ENCODE measurements around the gene KCNG4.

The KCNG4 gene

DNA sequence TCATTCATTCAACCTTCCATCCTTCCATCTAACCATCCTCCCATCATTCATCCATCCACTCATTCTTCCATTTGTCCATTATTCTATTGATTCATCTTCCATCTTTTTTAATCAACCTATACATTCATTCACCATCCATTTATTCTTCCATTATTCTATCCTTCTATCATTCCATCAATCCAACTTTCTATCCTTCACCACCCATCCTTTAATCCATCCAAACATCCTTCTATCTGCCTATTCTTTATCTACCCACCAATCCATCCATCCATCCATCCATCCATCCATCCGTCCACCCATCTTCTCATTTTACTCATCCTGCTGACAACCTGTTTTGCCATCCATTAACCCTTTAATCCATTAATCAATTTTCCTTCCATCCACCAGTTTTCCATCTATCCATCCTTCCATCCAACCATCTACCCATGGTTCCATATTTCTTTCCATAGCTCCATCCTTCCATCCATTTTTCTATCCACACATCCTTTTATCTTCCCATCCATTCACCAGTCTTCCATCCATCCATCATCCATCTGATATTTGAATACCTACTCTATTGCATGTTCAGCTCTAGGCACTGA is 33.0 kb upstream of the KCNG4 start:
- no peak overlapping the region for H3K4me3 ChIP-seq (replicated peaks; ENCODE audit: low read depth, low read length)
- no peak for DNase-seq (ENCODE audit: extremely low read depth, low read depth)
- TF ChIP-seq, protein P1, sequence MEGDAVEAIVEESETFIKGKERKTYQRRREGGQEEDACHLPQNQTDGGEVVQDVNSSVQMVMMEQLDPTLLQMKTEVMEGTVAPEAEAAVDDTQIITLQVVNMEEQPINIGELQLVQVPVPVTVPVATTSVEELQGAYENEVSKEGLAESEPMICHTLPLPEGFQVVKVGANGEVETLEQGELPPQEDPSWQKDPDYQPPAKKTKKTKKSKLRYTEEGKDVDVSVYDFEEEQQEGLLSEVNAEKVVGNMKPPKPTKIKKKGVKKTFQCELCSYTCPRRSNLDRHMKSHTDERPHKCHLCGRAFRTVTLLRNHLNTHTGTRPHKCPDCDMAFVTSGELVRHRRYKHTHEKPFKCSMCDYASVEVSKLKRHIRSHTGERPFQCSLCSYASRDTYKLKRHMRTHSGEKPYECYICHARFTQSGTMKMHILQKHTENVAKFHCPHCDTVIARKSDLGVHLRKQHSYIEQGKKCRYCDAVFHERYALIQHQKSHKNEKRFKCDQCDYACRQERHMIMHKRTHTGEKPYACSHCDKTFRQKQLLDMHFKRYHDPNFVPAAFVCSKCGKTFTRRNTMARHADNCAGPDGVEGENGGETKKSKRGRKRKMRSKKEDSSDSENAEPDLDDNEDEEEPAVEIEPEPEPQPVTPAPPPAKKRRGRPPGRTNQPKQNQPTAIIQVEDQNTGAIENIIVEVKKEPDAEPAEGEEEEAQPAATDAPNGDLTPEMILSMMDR (IDR thresholded peaks at IDR 0.05; ENCODE audit: low read depth, low read length, missing control alignments) = no peak

DNA sequence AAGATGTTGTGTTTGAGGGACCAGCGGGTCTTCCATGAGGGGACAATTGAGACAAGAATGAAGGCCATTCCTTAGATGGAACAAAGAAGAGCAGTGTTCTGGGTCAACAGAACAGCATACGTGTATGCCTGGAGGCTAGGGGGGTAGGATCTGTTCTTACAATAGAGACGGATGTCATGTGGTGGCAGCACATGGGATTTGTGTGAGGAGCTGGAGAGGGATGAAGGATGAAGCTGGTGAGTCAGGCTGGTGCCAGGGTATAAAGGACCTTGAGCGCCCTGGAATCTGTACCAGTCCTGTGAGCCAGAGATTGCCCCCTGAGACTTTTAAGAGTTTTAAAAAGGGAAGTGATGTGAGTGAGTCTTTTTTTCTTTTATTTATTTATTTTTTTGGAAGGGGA is 32.1 kb upstream of the KCNG4 start:
- H3K4me3 ChIP-seq (replicated peaks; ENCODE audit: low read depth, low read length) = no peak overlapping the region
- no peak for DNase-seq (ENCODE audit: extremely low read depth, low read depth)
- TF ChIP-seq, protein P1 (IDR thresholded peaks at IDR 0.05; ENCODE audit: low read depth, low read length, missing control alignments) = no peak

GRCh38 chr16:84271037-84271436 is 31.2 kb upstream of the KCNG4 start:
- no peak overlapping the region for H3K4me3 ChIP-seq (replicated peaks; ENCODE audit: low read depth, low read length)
- no peak for DNase-seq (ENCODE audit: extremely low read depth, low read depth)
- TF ChIP-seq, protein P1 (IDR thresholded peaks at IDR 0.05; ENCODE audit: low read depth, low read length, missing control alignments) = no peak

DNA sequence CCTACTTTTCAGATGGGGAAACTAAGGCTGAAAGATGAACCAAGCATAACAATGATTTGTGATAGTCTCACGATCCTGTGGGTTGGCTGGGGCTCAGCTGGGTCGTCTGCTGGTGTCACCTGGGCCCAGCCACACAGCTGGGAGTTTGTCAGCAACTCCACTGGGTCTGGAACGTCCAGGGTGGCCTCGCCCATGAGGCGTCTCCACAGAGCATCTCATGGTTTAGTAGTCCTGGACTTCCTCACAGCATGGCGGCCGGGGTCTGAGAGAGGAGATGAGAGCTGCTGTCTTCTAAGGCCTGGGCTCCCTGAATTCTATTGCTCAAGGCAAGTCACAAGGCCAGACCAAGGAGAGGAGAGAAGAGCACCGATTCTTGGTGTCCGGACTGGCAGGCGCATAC is 30.7 kb upstream of the KCNG4 start:
- no peak overlapping the region for H3K4me3 ChIP-seq (replicated peaks; ENCODE audit: low read depth, low read length)
- TF ChIP-seq, protein P1 (IDR thresholded peaks at IDR 0.05; ENCODE audit: low read depth, low read length, missing control alignments) = no peak
- DNase-seq (ENCODE audit: extremely low read depth, low read depth) = no peak

DNA sequence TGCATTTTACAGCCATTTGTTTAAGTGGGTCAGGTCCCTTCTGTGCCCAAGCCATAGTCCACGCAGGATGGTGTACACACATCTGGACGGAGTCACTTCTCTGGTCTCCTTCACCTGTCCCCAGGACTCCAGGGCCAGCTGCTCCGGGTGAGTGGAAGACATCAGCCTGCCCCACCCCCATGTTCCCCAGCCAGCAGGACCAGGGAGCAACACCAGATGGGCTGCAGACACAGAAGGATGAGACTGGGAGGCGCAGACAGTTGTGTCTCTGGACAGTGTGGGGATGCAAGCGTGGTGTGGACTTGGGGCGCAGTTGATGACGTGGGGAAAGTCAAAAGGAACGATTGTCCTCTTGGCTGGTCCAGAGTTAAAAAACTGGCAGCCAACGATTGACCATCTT is 30.3 kb upstream of the KCNG4 start:
- no peak for DNase-seq (ENCODE audit: extremely low read depth, low read depth)
- TF ChIP-seq, protein P1 (IDR thresholded peaks at IDR 0.05; ENCODE audit: low read depth, low read length, missing control alignments) = no peak
- no peak overlapping the region for H3K4me3 ChIP-seq (replicated peaks; ENCODE audit: low read depth, low read length)

DNA sequence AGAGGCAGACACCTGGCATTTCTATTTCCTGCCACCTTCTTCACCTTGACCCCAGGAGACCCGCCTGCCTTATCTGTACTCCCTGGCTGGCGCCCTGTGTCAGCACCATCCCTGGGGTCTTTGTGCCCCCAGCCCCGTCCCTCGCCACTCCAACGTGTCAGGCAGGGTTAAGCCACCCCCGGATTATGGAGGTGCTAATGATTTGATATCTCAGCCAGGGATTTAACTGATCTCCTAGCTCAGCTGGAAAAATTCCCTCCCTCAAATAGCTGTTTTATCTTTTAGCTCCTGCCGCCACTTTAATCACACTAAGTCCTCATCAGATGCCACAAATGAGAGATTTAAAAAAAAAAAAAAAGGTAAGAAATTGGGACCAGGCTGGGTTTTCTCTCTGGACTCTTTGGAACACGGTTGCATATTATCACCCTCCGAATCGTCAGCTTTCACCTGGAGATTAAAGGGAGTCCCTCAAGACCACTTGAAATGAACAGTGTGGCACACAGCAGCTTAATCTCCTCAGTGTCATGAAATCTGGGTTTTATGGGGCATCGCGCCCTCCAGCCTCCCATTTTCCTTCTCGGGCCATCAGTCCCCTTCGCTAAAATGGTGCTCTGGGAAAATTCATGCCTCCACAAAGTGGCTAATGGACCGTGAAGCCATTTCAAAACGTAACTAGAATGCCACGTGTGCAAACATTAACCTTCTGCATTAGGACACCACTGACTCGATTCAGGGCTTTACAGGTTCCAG is 28.7 kb upstream of the KCNG4 start:
- TF ChIP-seq, protein P1 (IDR thresholded peaks at IDR 0.05; ENCODE audit: low read depth, low read length, missing control alignments) = no peak
- no peak for DNase-seq (ENCODE audit: extremely low read depth, low read depth)

More for the DNA sequence above, 28.7 kb upstream of the KCNG4 start:
- no peak overlapping the region for H3K4me3 ChIP-seq (replicated peaks; ENCODE audit: low read depth, low read length)

Data from HFF-Myc (cell line).